Fibroblast of mammary gland (primary cell): ENCODE data around the gene LYPD3.

Source experiments
- DNase-seq: peaks from one replicate; pipeline ENCODE4 v3.0.0-alpha.2; 2010; ENCODE audit warnings: low read depth
- H3K4me3 ChIP-seq: 2 replicates; pipeline ENCODE4 v1.5.1; 2011; ENCODE audit warnings: low read depth, mild to moderate bottlenecking, low read length, moderate library complexity; ENCODE audit not compliant: control insufficient read depth
- TF ChIP-seq, protein P1 (sequence below): conservative IDR thresholded peaks from 2 replicates; pipeline ENCODE4 v1.5.1; 2011; ENCODE audit warnings: low read depth, low read length, inconsistent platforms; ENCODE audit not compliant: control insufficient read depth, insufficient read depth

Gene LYPD3

DNA sequence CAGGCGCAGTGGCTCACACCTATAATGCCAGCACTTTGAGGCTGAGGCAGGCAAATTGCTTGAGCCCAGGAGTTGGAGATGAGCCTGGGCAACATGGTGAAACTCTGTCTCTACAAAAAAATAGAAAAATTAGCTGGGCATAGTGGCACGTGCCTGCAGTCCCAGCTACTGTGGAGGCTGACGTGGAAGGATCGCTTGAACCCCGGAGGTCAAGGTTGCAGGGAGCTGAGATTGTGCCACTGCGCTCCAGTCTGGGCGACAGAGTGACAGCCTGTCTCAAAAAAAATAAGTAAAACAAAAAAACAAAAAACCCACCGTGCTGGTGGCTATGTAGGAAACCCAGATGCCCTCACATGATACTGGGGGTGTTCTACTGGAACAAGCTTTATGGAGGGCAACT is 22.8 kb upstream of the LYPD3 start:
- H3K4me3 ChIP-seq: no peak overlapping the region
- TF ChIP-seq, protein P1, sequence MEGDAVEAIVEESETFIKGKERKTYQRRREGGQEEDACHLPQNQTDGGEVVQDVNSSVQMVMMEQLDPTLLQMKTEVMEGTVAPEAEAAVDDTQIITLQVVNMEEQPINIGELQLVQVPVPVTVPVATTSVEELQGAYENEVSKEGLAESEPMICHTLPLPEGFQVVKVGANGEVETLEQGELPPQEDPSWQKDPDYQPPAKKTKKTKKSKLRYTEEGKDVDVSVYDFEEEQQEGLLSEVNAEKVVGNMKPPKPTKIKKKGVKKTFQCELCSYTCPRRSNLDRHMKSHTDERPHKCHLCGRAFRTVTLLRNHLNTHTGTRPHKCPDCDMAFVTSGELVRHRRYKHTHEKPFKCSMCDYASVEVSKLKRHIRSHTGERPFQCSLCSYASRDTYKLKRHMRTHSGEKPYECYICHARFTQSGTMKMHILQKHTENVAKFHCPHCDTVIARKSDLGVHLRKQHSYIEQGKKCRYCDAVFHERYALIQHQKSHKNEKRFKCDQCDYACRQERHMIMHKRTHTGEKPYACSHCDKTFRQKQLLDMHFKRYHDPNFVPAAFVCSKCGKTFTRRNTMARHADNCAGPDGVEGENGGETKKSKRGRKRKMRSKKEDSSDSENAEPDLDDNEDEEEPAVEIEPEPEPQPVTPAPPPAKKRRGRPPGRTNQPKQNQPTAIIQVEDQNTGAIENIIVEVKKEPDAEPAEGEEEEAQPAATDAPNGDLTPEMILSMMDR: no peak
- no peak for DNase-seq

DNA sequence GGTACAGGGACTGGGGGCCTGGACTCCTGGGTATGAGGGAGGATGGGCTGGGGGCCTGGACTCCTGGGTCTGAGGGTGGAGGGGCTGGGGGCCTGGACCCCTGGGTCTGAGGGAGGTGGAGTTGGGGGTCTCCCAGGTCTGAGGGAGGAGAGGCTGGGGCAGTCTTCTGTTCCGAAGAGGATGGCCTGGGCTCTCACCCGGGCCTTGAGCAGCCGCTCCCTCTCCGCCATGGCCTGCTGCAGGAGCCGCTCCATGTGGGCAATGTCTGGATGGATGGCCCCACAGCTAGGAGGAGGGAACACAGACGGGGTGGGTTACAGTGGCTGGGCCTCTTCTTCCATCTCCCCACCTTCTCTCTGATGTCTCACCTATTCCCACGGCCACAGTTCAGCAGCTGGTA is 21.0 kb upstream of the LYPD3 start:
- TF ChIP-seq, protein P1: no peak
- H3K4me3 ChIP-seq: no peak overlapping the region

DNA sequence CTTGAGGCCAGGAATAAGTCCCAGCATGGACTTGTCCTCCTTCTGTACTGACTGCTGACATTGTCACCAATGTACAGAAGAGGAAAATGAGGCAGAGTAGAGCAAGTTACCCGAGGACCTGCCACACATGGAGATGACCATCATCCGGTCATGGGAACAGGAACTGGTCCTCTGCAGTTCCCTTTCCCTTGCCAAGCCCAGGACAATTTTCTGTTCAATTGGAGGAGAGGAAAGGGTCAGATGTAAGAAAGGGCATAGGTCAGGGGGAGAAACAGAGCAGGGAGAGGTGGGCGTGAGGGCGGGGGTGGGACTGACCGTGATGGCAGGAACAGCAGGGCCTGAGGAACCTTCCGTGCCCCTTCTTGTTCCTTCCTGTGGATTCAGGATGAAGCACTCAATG is 20.5 kb upstream of the LYPD3 start:
- TF ChIP-seq, protein P1: no peak
- no peak for DNase-seq

More for the DNA sequence above, 21.0 kb upstream of the LYPD3 start:
- DNase-seq: no peak

DNA sequence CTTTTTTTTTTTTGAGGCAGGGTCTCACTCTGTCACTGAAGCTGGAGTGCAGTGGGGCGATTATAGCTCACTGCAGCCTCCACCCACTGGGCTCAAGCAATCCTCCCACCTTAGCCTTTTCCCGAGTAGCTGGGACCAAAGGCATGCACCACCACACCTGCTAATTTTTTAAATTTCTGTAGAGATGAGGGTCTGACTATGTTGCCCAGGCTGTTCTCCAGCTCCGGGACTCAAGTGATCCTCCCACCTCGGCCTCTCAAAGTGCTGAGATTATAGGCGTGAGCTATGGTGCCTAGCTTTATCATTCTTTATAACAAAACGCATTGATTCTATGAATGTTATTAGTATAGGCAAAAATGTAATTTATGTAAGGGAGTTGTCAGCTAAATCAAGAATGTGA is 17.9 kb upstream of the LYPD3 start:
- TF ChIP-seq, protein P1: no peak
- DNase-seq: no peak
- H3K4me3 ChIP-seq: no peak overlapping the region

More for the DNA sequence above, 20.5 kb upstream of the LYPD3 start:
- no peak overlapping the region for H3K4me3 ChIP-seq

DNA sequence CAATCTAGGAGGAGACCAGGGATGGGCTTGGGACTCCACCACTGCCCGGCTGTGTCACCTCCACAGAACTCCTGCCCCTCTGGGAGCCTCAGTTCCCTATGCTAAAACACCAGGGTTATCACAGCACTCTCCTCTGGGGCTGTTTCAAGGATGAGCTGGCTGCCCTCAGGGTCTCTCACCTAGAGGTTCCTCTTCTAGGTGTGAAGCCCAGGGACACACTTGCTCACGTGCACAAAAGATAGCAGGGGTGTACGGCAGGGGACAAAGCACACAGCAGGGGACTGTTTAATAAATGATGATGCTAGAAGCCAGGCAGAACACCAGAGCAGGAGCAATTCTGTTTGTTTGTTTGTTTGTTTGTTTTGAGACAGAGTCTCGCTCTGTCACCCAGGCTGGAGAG is 16.8 kb upstream of the LYPD3 start:
- TF ChIP-seq, protein P1: no peak
- H3K4me3 ChIP-seq: no peak overlapping the region
- DNase-seq: no peak

DNA sequence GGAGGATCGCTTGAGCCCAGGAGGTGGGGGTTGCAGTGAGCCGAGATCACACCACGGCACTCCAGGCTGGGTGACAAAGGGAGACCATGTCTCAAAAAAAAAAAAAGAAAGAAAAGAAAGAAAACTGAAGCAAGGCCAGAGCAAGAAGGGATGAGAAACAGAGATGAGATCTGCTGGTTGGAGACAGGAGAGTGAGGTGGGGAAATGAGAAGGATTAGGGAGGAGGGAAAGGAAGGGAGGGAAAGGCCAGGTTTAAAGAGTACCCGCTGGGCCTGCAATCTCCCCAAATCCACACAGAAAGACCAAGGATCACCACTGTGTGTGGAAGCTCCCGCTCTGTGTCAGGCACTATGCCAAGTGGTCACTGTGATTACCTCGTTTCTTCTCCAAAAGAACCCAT is 16.3 kb upstream of the LYPD3 start:
- TF ChIP-seq, protein P1: no peak
- no peak overlapping the region for H3K4me3 ChIP-seq
- no peak for DNase-seq

DNA sequence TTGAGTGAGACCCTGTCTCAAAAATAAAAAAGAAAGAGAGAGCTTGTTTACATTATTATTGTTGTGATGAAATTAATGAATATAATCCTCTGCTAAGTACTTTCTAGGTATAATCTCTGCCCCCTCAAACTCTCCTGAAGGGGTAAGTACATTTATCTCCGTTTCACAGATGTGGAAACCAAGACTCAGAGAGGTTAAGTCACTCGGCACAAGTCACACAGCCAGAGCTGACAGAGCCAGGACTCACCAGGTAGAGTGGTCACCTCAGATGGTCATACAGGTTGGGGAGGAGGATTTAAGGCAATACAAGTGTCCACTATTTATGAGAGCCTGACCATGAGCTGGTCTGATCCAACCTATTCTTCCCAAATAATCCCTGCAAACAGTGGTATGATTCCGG is 15.2 kb upstream of the LYPD3 start:
- no peak overlapping the region for H3K4me3 ChIP-seq
- TF ChIP-seq, protein P1: no peak
- no peak for DNase-seq
